Head of caudate nucleus (tissue), 42 donors: ENCODE measurements around the gene POLR1B.
A peak's percentile ranks its signal among the peaks of the same experiment; 100 is the strongest.
"Not testable (repeated sequence)": the region's sequence is repeated elsewhere in the genome, so short reads cannot be mapped to it uniquely, and the experiment has no call there.

ENCODE experiments used
- DNase-seq, 42 donors: peaks; one replicate each; pipeline versions ENCODE4 v3.0.0 to v3.0.0-alpha.2; 2020 to 2021; ENCODE audit warnings: mixed read lengths in 7 of 42
- intact Hi-C: fragments of 100-400 bp; cut with DNase I; formaldehyde crosslinking; loops from one replicate; pipeline ENCODE4 v1.15.0; 2022

Gene POLR1B

GRCh38 chr2:112585400-112585799 lies 43.1 kb downstream of the POLR1B start:
- no peak for DNase-seq
- intact Hi-C loops = loop anchor here (5.0 to 10.0 kb wide), 3 partner anchors 57 to 331 kb away; partner anchors contain the start of genes NT5DC4 and ZC3H8

GRCh38 chr2:112585873-112586464 lies 43.7 kb downstream of the POLR1B start:
- DNase-seq = no peak
- intact Hi-C loops = loop anchor here (5.0 to 10.0 kb wide), 3 partner anchors 56 to 331 kb away; partner anchors contain the start of genes NT5DC4 and ZC3H8

DNA sequence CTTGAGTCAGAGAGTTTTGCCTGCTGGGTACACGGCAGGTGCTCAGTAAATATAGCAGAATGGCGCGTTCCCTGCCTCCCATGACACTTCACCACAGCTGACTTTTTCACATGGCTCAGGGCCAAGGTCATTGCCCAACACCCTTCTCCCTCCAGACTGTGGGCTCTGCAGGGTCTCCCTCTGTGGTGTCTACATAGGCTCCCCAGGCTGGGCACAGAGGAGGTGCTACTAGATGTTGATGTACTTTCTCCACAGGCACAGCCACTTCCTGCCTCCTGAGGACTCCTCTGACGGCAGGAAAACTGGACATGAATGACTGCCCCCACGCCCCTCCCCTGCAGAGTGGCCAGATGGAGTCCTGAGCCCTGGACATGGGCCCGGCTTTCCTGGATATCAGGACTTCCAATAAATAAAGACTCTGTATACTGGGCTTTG lies 46.4 kb downstream of the POLR1B start:
- intact Hi-C loops = loop anchor here (5.0 to 10.0 kb wide), 3 partner anchors 54 to 334 kb away; partner anchors contain the start of genes NT5DC4 and ZC3H8
- no peak for DNase-seq

- intact Hi-C loops = no loop called here
- DNase-seq = no peak
Measured at GRCh38 chr2:112591413-112591812, 49.1 kb downstream of the POLR1B start.

DNA sequence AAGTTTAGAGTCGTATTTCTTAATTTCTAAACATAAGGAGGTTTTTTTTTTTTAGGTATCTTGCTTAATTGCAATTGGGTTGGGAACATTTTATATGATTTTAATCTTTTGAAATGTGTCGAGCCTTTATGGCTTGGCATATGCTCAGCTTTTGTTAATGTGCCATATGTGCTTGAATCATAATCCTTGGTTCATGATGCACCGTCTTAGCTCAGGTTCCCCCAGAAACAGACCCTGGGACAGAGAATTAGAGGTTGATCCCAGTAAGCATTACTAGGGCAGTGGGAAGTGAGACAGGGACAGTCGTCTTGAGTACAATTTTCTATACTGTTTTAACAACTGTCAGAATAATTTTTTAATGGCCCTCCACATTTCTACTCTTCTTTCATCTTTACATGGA lies 51.5 kb downstream of the POLR1B start:
- intact Hi-C loops = no loop called here
- DNase-seq = peak in 1 of 42 donors; percentile 13

GRCh38 chr2:112597537-112598322 lies 55.5 kb downstream of the POLR1B start:
- intact Hi-C loops = no loop called here
- no peak for DNase-seq

GRCh38 chr2:112600634-112601033 lies 58.4 kb downstream of the POLR1B start:
- intact Hi-C loops = no loop called here
- DNase-seq = no peak

DNA sequence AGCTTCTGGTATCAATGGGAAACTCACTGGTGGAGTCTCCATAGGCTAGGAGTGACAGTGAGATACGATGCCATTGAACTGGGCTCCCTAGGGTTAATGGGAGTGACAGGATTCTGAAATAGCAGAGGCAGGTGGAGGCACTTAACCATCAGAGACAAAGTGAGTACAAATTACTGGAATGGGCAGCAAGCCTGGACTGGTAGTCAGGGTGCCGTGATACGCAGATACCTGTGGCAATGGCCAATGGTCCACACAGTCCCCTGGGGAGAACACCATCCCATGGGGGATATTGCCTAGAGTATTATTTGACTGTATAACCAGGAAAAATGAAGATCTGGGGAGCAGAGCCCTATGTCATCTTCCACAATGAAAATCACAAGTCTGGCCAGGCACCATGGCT lies 59.5 kb downstream of the POLR1B start:
- intact Hi-C loops = no loop called here

GRCh38 chr2:112602917-112603316 lies 60.7 kb downstream of the POLR1B start:
- intact Hi-C loops = no loop called here
- DNase-seq = no peak

More for the DNA sequence above, 59.5 kb downstream of the POLR1B start:
- DNase-seq = peak in 2 of 42 donors; percentile 4

- intact Hi-C loops = no loop called here
Measured at GRCh38 chr2:112603731-112604130, 61.5 kb downstream of the POLR1B start.

GRCh38 chr2:112604952-112605351 lies 62.7 kb downstream of the POLR1B start:
- intact Hi-C loops = no loop called here
- DNase-seq = no peak

More at GRCh38 chr2:112603731-112604130, 61.5 kb downstream of the POLR1B start:
- DNase-seq = no peak

GRCh38 chr2:112605926-112606325 lies 63.7 kb downstream of the POLR1B start:
- intact Hi-C loops = no loop called here
- peak in 26 of 42 donors; percentile 15 to 80 (median 41) for DNase-seq

- intact Hi-C loops = no loop called here
- peak in 2 of 42 donors; percentile 26 to 32 for DNase-seq
Measured at GRCh38 chr2:112606547-112606946, 64.3 kb downstream of the POLR1B start.

DNA sequence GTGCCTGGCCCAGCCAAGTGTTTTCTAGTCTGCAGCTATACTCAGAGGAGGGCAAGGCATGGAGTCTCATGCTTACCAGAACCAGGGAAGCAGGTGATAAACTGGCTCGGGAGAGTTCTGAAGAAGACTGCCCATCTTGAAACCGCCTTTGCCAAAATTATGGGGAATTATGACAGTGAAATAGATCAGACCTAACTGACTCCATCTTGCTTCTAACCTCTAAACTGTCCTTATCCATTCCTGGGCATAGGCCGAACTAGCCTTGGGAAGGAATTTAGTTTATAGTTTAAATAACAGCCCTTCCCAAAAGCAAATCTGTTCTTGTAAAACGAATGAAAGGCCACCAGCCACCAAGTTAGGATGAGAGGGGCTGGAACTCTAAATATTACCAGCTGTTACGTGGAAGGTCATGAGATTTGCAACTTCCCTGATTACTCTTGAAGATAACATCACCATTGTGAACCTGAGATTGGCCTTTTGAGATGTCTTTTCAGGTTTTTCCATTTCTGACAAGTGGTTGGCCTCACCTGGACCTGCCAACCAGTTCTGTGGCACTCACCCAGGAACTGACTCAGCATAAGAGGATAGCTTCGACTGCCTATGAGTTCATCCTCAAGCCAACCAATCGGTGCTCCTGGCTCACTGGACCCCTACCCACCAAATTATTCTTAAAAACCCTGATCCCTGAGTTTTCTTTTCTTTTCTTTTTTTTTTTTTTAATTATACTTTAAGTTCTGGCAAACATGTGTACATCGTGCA lies 65.6 kb downstream of the POLR1B start:
- peak in 2 of 42 donors; percentile 4 to 7 for DNase-seq
- intact Hi-C loops = no loop called here

DNA sequence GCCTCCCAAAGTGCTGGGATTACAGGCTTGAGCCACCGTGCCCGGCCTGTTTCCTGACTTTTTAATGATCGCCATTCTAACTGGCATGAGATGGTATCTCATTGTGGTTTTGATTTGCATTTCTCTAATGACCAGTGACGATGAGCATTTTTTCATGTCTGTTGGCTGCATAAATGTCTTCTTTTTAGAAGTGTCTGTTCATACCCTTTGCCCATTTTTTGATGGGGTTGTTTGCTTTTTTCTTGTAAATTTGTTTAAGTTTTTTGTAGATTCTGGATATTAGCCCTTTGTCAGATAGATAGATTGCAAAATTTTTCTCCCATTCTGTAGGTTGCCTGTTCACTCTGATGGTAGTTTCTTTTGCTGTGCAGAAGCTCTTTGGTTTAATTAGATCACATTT lies 67.1 kb downstream of the POLR1B start:
- intact Hi-C loops, DNase-seq: not testable (repeated sequence)

GRCh38 chr2:112612283-112612682 lies 70.0 kb downstream of the POLR1B start:
- intact Hi-C loops, DNase-seq: not testable (repeated sequence)

DNA sequence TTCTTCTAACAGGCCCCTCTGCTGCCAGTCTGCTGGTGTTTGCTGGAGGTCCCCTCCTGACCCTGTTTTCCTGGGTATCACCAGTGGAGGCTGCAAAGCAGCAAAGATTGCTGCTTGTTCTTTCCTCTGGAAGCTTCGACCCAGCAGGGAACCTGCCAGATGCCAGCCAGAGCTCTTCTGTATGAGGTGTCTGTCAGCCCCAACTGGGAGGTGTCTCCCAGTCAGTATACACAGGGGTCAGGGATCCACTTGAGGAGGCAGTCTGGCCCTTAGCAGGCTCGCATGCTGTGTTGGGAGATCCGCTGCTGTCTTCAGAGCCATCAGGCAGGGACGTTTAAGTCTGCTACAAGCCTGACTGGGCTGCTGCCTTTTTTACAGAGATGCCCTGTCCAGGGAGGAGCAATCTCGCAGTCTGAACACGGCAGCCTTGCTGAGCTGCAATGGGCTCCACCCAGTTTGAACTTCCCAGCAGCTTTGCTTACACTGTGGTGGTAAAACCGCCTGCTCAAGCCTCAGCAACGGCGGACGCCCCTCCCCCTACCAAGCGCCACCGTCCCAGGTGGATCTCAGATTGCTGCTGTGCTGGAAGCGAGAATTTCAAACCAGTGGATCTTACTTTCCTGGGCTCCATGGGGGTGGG lies 72.1 kb downstream of the POLR1B start:
- intact Hi-C loops = no loop called here
- peak in 2 of 42 donors; percentile 21 to 25 for DNase-seq

DNA sequence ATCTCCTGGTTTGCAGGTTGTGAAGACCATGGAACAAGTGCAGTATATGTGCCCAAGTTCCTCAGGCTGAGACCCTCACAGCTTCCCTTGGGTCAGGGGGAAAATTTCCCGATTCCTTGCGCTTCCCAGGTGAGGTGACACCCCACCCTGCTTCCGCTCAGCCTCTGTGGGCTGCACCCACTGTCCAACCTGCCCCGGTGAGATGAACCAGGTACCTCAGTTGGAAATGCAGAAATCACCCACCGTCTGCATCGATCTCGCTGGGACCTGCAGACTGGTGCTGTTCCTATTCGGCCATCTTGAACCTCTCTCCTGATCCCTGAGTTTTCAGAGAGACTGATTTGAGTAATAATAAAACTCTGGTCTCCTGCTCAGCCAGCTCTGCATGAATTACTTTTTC lies 72.8 kb downstream of the POLR1B start:
- intact Hi-C loops = no loop called here
- DNase-seq = peak in 2 of 42 donors; percentile 10 to 11

DNA sequence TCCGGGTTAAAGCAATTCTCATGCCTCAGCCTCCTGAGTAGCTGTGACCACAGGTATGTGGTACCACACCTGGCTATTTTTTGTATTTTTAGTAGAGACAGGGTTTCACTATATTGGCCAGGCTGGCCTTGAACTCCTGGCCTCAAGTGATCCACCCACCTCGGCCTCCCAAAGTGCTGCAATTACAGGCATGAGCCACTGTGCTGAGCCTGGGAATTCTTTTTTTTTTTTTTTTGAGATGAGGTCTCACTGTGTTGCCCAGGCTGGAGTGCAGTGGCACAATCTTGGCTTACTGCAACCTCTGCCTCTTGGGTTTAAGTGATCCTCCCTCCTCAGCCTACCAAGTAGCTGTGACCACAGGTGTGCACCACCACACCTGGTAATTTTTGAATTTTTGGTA lies 73.5 kb downstream of the POLR1B start:
- DNase-seq = peak in 1 of 42 donors; percentile 2

More for the DNA sequence above, 73.5 kb downstream of the POLR1B start:
- intact Hi-C loops = not testable (repeated sequence)
